ENCODE results near the gene UBAP1. TPM values are rescaled to one million over a fixed set of nuclear protein-coding genes. Genes with fewer than 3 reads are reported as not detected.
"Not testable (repeated sequence)": the region's sequence is repeated elsewhere in the genome, so short reads cannot be mapped to it uniquely, and the experiment has no call there.

UBAP1 gene
- total RNA-seq, 1 donor from 2014 or later, result 30.6 TPM

GRCh38 chr9:34216325-34216724 is 37.5 kb downstream of the UBAP1 start:
- Mint-ChIP-seq H3K4me3 (no peak overlapping the region), H3K27ac (no peak overlapping the region), H3K9me3 (no peaks in the 10 kb centered on the region), H3K27me3 (no peaks in the 10 kb centered on the region), H3K36me3 (ENCODE audit: low read depth) (peaks cover 11% of the 10 kb centered on the region), H3K4me1 (peaks cover 30% of the 10 kb centered on the region)
- intact Hi-C loops (cut with micrococcal nuclease), result no loop called here
- ChIA-PET POLR2A (no interaction called here), CTCF (no interaction called here)
- DNase-seq, result no peak
- no peak for TF ChIP-seq CTCF (IDR thresholded peaks at IDR 0.05)
- ATAC-seq (ENCODE audit: low read depth), result no peak

- H3K4me3 Mint-ChIP-seq; DNase-seq; H3K27ac Mint-ChIP-seq; intact Hi-C loops (cut with micrococcal nuclease); POLR2A ChIA-PET; CTCF ChIA-PET; ATAC-seq (ENCODE audit: low read depth); H3K9me3 Mint-ChIP-seq; H3K27me3 Mint-ChIP-seq: not testable (repeated sequence)
- Mint-ChIP-seq H3K4me1 (peaks cover 25% of the 10 kb centered on the region), H3K36me3 (ENCODE audit: low read depth) (peaks cover 17% of the 10 kb centered on the region)
Measured at GRCh38 chr9:34217015-34217414, 38.2 kb downstream of the UBAP1 start.

GRCh38 chr9:34218446-34218845 is 39.6 kb downstream of the UBAP1 start:
- CTCF ChIA-PET, result no interaction called here
- no peak for DNase-seq
- no peak for TF ChIP-seq CTCF (IDR thresholded peaks at IDR 0.05)
- ATAC-seq (ENCODE audit: low read depth), result no peak
- no peak overlapping the region for H3K4me3 Mint-ChIP-seq
- H3K9me3 Mint-ChIP-seq, result no peaks in the 10 kb centered on the region
- H3K4me1 Mint-ChIP-seq, result peaks cover 14% of the 10 kb centered on the region
- H3K27me3 Mint-ChIP-seq, result no peaks in the 10 kb centered on the region
- peaks cover 23% of the 10 kb centered on the region for H3K36me3 Mint-ChIP-seq (ENCODE audit: low read depth)
- H3K27ac Mint-ChIP-seq, result no peak overlapping the region
- POLR2A ChIA-PET, result no interaction called here
- intact Hi-C loops (cut with micrococcal nuclease), result no loop called here

GRCh38 chr9:34219421-34219820 is 40.6 kb downstream of the UBAP1 start:
- Mint-ChIP-seq H3K27ac (no peak overlapping the region), H3K4me1 (peaks cover 5% of the 10 kb centered on the region), H3K4me3 (no peak overlapping the region), H3K36me3 (ENCODE audit: low read depth) (peaks cover 32% of the 10 kb centered on the region), H3K27me3 (no peaks in the 10 kb centered on the region), H3K9me3 (no peaks in the 10 kb centered on the region)
- ChIA-PET POLR2A (no interaction called here), CTCF (no interaction called here)
- TF ChIP-seq CTCF (IDR thresholded peaks at IDR 0.05), result no peak
- DNase-seq (no peak), ATAC-seq (ENCODE audit: low read depth) (no peak)
- intact Hi-C loops (cut with micrococcal nuclease), result no loop called here

GRCh38 chr9:34220218-34220617 is 41.4 kb downstream of the UBAP1 start:
- Mint-ChIP-seq H3K36me3 (ENCODE audit: low read depth) (peaks cover 33% of the 10 kb centered on the region), H3K27me3 (no peaks in the 10 kb centered on the region), H3K4me1 (peaks cover 1% of the 10 kb centered on the region), H3K9me3 (no peaks in the 10 kb centered on the region), H3K27ac (no peak overlapping the region), H3K4me3 (no peak overlapping the region)
- no peak for DNase-seq
- ChIA-PET POLR2A (no interaction called here), CTCF (no interaction called here)
- no peak for ATAC-seq (ENCODE audit: low read depth)
- no peak for TF ChIP-seq CTCF (IDR thresholded peaks at IDR 0.05)
- intact Hi-C loops (cut with micrococcal nuclease), result no loop called here

GRCh38 chr9:34224349-34224748 is 45.5 kb downstream of the UBAP1 start:
- H3K36me3 Mint-ChIP-seq (ENCODE audit: low read depth), result peaks cover 34% of the 10 kb centered on the region
- H3K27me3 Mint-ChIP-seq, result no peaks in the 10 kb centered on the region
- no peak overlapping the region for H3K4me3 Mint-ChIP-seq
- no peak for ATAC-seq (ENCODE audit: low read depth)
- H3K4me1 Mint-ChIP-seq, result no peaks in the 10 kb centered on the region
- H3K9me3 Mint-ChIP-seq, result no peaks in the 10 kb centered on the region
- TF ChIP-seq CTCF (IDR thresholded peaks at IDR 0.05), result no peak
- ChIA-PET CTCF (no interaction called here), POLR2A (no interaction called here)
- no peak overlapping the region for H3K27ac Mint-ChIP-seq
- no peak for DNase-seq
- intact Hi-C loops (cut with micrococcal nuclease), result no loop called here

- H3K4me1 Mint-ChIP-seq; H3K9me3 Mint-ChIP-seq; H3K4me3 Mint-ChIP-seq; H3K27ac Mint-ChIP-seq; DNase-seq; intact Hi-C loops (cut with micrococcal nuclease); CTCF ChIA-PET; POLR2A ChIA-PET; ATAC-seq (ENCODE audit: low read depth); H3K27me3 Mint-ChIP-seq: not testable (repeated sequence)
- peaks cover 32% of the 10 kb centered on the region for H3K36me3 Mint-ChIP-seq (ENCODE audit: low read depth)
Measured at GRCh38 chr9:34226144-34226760, 47.4 kb downstream of the UBAP1 start.

All from activated B cell treated with CpG ODN at 0.5 μM for 24 hours (primary cell).